ENCODE data around the gene MYO15B.

DNA sequence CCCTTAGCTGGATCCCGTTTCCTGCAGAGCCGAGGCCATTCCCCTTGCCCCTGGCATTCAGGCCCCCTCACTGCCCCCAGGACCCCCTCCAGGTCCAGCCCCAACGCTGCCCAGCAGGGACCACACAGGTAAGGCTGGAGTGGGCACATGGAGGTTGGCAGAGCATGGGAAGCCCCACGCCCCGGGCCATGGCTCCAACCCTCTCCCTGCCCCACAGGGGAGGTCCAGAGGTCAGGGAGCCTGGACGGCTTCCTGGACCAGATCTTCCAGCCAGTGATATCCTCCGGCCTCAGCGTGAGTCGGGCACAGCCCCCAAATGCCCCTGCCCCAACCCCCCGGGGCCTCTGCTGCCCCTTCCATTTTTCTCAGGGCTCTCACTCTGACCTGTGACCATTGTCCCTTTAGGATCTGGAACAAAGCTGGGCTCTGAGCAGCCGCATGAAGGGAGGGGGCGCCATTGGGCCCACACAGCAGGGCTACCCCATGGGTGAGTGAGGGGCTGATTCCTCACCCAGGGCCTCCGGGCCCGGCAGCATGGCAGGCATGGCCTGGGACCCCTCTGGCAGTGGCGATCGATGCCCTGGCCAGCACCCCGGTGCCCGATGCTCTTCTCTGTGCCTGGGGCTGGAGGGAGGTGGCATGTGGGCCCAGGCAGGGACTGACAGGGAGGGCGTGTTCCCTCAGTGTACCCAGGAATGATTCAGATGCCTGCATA is 27.1 kb downstream of the MYO15B start:
- TF ChIP-seq, protein P1, sequence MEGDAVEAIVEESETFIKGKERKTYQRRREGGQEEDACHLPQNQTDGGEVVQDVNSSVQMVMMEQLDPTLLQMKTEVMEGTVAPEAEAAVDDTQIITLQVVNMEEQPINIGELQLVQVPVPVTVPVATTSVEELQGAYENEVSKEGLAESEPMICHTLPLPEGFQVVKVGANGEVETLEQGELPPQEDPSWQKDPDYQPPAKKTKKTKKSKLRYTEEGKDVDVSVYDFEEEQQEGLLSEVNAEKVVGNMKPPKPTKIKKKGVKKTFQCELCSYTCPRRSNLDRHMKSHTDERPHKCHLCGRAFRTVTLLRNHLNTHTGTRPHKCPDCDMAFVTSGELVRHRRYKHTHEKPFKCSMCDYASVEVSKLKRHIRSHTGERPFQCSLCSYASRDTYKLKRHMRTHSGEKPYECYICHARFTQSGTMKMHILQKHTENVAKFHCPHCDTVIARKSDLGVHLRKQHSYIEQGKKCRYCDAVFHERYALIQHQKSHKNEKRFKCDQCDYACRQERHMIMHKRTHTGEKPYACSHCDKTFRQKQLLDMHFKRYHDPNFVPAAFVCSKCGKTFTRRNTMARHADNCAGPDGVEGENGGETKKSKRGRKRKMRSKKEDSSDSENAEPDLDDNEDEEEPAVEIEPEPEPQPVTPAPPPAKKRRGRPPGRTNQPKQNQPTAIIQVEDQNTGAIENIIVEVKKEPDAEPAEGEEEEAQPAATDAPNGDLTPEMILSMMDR (IDR thresholded peaks at IDR 0.05; ENCODE audit: low read depth, low read length, poor library complexity, severe bottlenecking) = no peak
- TF ChIP-seq EZH2phosphoT487 (IDR thresholded peaks at IDR 0.05; ENCODE audit: borderline replicate concordance, low read length) = no peak

Data from DOHH2 (cell line).